ENCODE data around the gene EFCAB12. TPM values are rescaled to one million over a fixed set of nuclear protein-coding genes. Genes with fewer than 3 reads are reported as not detected.
"Not testable (repeated sequence)": the region's sequence is repeated elsewhere in the genome, so short reads cannot be mapped to it uniquely, and the experiment has no call there.

The EFCAB12 gene
- total RNA-seq, 1 experiment from 2014 or later = 0.54 TPM

DNA sequence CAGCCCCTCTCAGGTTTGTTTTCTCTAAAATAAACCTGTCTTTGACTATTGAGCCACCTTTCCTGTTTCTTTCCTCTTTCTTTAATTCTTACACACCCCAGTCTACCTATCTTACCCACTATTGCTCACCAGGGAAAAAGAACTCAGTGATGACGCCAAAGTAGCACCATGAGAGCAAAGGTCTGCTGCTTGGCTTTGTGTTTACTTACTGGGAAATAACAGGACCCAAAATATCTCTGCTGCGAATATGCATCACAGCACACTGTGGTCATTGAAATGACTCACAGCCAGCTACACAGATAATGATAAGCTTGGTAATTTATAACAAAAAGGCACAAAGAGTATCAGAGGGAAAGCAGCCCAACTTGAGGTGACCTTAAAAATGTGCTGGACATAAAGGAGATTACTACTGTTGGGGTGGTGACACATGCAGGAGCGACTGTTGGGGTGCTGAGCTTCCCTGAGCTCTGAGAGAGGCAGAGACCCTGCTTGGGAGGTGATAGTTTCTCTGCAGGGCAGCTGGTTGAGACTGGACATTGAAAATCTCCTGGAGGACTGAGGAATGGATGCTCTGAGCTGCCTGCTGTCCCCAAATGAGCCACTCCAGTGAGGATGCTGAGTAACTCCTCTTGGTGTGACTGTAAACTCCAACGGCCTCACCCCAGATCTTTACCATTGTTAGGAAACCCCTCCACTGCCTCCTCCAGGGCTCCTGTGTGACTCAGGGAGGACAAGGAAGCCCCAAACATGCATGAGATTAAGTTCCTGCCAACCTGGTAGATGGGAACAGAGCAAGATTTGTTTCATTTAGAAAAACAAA, 14.5 kb downstream of the EFCAB12 start:
- intact Hi-C loops (cut with micrococcal nuclease; ENCODE audit: unreplicated experiment) (no loop called here), in situ Hi-C loops (cut with HindIII; ENCODE audit: low pct_unique_long_range_greater_than_20kb, low sequenced_read_pairs) (no loop called here)
- DNase-seq (ENCODE audit: low read depth, low spot score) (no peak), ATAC-seq (peak; percentile 51; the same call in 1 of the 2 replicates)
- Histone ChIP-seq H3K4me3 (ENCODE audit: low read depth in 2 of 2, low read length in 2 of 2) (no peak overlapping the region), H3K36me3 (ENCODE audit: control insufficient read depth, insufficient read depth, low read length) (no peaks in the 10 kb centered on the region), H3K9me3 (ENCODE audit: control insufficient read depth, insufficient read depth, low read depth, low read length) (no peaks in the 10 kb centered on the region), H3K27ac (ENCODE audit: low read length) (no peak overlapping the region), H3K4me1 (ENCODE audit: control insufficient read depth, insufficient read depth, low read length) (no peaks in the 10 kb centered on the region), H3K27me3 (ENCODE audit: control insufficient read depth, insufficient read depth, low read length) (no peaks in the 10 kb centered on the region)
- BruUV-seq (replicated peaks) = no TSS peak
- ChIA-PET CTCF (no interaction called here), POLR2A (interaction anchor here (0.5 to 1.0 kb wide), 2 partner anchors 14 to 15 kb away, joined by 3 to 5 read pairs; no protein-coding TSS in a partner anchor)
- TF ChIP-seq, protein P1, sequence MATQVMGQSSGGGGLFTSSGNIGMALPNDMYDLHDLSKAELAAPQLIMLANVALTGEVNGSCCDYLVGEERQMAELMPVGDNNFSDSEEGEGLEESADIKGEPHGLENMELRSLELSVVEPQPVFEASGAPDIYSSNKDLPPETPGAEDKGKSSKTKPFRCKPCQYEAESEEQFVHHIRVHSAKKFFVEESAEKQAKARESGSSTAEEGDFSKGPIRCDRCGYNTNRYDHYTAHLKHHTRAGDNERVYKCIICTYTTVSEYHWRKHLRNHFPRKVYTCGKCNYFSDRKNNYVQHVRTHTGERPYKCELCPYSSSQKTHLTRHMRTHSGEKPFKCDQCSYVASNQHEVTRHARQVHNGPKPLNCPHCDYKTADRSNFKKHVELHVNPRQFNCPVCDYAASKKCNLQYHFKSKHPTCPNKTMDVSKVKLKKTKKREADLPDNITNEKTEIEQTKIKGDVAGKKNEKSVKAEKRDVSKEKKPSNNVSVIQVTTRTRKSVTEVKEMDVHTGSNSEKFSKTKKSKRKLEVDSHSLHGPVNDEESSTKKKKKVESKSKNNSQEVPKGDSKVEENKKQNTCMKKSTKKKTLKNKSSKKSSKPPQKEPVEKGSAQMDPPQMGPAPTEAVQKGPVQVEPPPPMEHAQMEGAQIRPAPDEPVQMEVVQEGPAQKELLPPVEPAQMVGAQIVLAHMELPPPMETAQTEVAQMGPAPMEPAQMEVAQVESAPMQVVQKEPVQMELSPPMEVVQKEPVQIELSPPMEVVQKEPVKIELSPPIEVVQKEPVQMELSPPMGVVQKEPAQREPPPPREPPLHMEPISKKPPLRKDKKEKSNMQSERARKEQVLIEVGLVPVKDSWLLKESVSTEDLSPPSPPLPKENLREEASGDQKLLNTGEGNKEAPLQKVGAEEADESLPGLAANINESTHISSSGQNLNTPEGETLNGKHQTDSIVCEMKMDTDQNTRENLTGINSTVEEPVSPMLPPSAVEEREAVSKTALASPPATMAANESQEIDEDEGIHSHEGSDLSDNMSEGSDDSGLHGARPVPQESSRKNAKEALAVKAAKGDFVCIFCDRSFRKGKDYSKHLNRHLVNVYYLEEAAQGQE (IDR thresholded peaks at IDR 0.05; ENCODE audit: insufficient read depth in 1 of 2, low read depth in 2 of 2, low read length in 1 of 2) = no peak
- TF ChIP-seq POLR2AphosphoS5 (IDR thresholded peaks at IDR 0.05; ENCODE audit: low read depth, low read length) = no peak
- no peak for TF ChIP-seq SIN3A (IDR thresholded peaks at IDR 0.05; ENCODE audit: borderline replicate concordance, insufficient read depth, low read depth, low read length)
- TF ChIP-seq, protein P2, sequence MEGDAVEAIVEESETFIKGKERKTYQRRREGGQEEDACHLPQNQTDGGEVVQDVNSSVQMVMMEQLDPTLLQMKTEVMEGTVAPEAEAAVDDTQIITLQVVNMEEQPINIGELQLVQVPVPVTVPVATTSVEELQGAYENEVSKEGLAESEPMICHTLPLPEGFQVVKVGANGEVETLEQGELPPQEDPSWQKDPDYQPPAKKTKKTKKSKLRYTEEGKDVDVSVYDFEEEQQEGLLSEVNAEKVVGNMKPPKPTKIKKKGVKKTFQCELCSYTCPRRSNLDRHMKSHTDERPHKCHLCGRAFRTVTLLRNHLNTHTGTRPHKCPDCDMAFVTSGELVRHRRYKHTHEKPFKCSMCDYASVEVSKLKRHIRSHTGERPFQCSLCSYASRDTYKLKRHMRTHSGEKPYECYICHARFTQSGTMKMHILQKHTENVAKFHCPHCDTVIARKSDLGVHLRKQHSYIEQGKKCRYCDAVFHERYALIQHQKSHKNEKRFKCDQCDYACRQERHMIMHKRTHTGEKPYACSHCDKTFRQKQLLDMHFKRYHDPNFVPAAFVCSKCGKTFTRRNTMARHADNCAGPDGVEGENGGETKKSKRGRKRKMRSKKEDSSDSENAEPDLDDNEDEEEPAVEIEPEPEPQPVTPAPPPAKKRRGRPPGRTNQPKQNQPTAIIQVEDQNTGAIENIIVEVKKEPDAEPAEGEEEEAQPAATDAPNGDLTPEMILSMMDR (IDR thresholded peaks at IDR 0.05) = no peak
- no peak for TF ChIP-seq TCF7L2 (IDR thresholded peaks at IDR 0.05; ENCODE audit: low read depth, low read length)

DNA sequence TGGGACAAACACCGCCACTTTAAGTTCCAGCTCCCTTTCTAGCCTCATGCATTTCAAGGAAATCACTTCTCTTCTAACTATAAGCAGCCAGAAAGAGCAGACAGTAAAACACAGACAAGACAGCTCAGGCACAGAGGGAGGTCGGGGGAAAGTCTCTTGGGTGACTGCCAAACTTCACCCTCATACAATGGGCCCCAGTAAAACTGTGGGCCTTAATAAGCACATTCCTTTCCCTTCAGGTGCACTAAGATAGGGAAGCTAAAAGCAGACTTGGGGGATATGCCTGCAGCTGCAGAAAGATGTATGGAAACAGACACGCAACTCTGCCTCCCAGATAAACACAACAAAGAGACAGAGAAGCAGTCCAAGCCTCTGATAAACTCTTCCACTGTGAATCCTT, 15.2 kb downstream of the EFCAB12 start:
- H3K4me3 ChIP-seq (ENCODE audit: low read depth in 2 of 2, low read length in 2 of 2); H3K4me1 ChIP-seq (ENCODE audit: control insufficient read depth, insufficient read depth, low read length); DNase-seq (ENCODE audit: low read depth, low spot score); in situ Hi-C loops (cut with HindIII; ENCODE audit: low pct_unique_long_range_greater_than_20kb, low sequenced_read_pairs); H3K36me3 ChIP-seq (ENCODE audit: control insufficient read depth, insufficient read depth, low read length); H3K27ac ChIP-seq (ENCODE audit: low read length); ATAC-seq; BruUV-seq (replicated peaks); intact Hi-C loops (cut with micrococcal nuclease; ENCODE audit: unreplicated experiment); H3K27me3 ChIP-seq (ENCODE audit: control insufficient read depth, insufficient read depth, low read length); H3K9me3 ChIP-seq (ENCODE audit: control insufficient read depth, insufficient read depth, low read depth, low read length): not testable (repeated sequence)
- ChIA-PET POLR2A (interaction anchor here (0.6 to 1.0 kb wide), 2 partner anchors 13 to 38 kb away, joined by 5 to 9 read pairs; no protein-coding TSS in a partner anchor), CTCF (interaction anchor here (0.7 kb wide), 1 partner anchor 30 kb away, joined by 4 read pairs; no protein-coding TSS in a partner anchor)

Data from Panc1 (cell line).